CD1c-positive myeloid dendritic cell (primary cell): ENCODE results near the gene CXCL6.

ENCODE experiments used
- DNase-seq: peaks from one replicate; pipeline ENCODE4 v3.0.0-alpha.2; 2016; ENCODE audit errors: extremely low spot score

The CXCL6 gene

DNA sequence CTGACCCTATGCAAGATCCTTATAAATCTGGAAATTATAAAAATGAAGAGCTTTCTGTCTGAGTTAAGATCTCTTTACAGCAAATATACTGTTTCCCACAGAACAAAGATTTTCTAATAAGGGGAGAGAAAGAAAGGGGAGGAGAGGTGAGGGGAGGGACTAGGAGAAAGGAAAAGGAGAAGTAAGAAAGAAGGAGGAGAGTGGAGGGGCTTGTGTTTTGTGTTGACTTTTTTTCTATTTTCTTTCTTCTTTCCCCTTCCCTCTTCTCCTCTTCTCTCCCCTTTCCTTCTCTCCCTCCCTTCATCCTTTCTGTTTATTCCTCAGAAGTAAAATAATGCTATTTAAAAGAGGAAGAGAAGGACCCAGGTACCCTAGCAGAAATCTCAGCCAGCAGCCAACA lies 6.2 kb downstream of the CXCL6 start:
- no peak for DNase-seq

- DNase-seq: no peak
Measured at GRCh38 chr4:73843369-73843768, 6.9 kb downstream of the CXCL6 start.

DNA sequence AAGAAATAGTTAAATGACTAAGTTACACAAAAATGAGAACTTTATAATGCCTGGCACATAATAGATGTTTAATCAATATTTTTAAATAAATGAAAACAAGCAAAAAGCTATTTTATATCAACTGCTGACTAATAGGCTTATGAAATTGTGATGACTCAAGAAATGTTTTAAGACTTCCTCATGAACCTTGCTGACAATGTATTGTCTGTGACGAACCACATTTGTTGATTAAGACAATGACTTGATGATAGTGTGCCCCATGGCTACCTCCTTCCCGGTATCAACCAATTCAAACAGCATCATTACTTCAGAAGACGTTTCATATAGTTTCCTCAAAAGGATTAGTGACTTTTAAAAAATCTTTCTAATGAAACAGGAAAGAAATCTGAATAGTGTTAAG lies 7.9 kb downstream of the CXCL6 start:
- peak; percentile 55 for DNase-seq

DNA sequence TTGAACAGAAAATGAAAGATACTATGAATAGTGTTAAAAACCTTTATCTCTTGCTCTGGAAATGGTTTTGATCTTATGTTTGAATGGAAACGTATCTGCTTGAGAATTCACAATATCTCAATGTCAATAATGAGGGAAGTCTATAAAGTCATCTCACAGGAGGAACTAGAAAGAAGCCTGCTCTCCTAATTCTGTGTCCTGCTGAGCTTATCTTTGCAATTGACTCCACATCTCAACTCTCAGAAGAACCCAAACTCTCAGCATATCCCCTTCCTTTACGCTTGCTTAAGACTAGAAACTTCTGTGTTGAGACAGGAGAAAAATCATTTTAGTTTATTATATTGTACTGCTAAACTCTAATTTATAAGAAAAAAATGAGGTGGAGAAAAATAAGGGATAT lies 8.3 kb downstream of the CXCL6 start:
- DNase-seq: peak; percentile 24

- peak; percentile 46 for DNase-seq
Measured at GRCh38 chr4:73847526-73848182, 11.2 kb downstream of the CXCL6 start.

DNA sequence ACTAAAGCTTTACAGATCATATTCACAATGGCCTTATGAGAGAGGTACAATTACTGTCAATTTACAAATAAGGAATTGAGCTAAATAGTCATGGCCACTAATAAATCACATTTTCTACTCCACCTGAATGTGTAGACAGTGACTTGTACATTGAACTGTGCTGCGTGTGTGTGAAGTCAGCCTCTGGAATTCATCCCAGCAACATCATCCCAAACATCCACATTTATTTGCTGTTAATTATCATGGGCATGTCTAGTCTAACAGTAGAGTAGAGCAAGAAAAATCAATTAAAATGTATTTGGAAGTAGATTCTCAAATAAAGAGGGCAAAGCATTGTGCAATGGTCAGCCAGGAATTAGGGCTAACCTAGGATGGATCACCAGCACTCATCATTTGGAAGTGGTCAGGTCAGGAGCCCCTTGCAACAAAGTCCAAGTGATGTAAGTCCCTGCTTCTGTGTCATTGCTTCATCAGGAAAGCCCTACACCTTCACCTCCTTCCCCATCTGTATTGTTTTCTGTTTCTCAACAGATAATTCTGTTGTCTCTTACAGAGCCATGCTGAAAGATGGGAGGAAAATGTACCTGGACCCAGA lies 11.8 kb downstream of the CXCL6 start:
- DNase-seq: no peak

GRCh38 chr4:73850261-73850970 lies 13.9 kb downstream of the CXCL6 start:
- DNase-seq: no peak

- no peak for DNase-seq
Measured at GRCh38 chr4:73851293-73851692, 14.8 kb downstream of the CXCL6 start.

DNA sequence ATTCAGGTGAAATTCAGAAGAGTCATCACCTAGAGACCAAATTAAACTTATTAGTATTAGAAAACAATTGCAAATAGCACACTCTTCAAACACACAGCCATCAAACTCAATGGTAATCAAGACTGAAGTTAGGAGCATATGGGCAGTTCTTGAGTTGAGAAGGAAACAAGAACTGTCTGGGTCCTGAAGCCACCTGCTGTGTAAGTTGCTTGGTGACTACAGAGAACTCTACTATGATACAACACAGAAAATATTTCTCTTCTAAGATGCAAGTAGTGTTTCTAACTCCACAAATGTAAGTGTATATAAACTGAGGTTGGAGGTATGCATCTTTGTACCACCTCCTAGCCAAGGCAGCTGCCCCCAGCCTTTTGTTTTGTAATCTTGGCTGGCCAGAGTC lies 16.3 kb downstream of the CXCL6 start:
- DNase-seq: no peak

- DNase-seq: no peak
Measured at GRCh38 chr4:73853246-73853704, 16.8 kb downstream of the CXCL6 start, which contains the start of gene PF4V1. PF4V1 (plus strand) TSS chr4:73853296; CDS start chr4:73853363, 67 bp downstream.

GRCh38 chr4:73853718-73854473 lies 17.4 kb downstream of the CXCL6 start:
- no peak for DNase-seq

GRCh38 chr4:73855406-73855805 lies 18.9 kb downstream of the CXCL6 start:
- DNase-seq: no peak

GRCh38 chr4:73856518-73856917 lies 20.0 kb downstream of the CXCL6 start:
- no peak for DNase-seq

DNA sequence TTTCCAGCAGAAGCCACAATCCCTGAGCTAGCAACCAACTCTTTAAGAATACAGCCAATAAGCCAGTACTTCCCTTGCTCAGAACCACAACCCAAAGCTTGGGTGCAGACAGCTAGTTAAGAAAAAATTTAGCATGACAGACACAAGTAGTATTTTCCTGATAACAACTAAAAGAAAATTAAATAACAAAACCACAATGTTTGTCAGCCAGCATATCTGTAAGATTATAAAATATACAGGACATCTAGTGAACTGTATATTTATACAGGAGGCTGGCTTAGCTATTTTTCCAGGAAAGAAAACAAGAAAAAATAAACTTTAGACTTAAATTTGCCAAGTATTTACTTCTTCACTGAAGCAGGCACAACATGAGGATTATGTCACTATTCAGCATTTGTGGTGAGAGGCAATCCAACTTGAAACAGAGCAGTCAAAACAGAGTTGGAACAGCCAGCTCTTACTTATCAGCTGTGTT lies 23.2 kb downstream of the CXCL6 start:
- DNase-seq: no peak

GRCh38 chr4:73860181-73860580 lies 23.7 kb downstream of the CXCL6 start:
- DNase-seq: no peak

- peak; percentile 20 for DNase-seq
Measured at GRCh38 chr4:73860917-73861316, 24.4 kb downstream of the CXCL6 start.

DNA sequence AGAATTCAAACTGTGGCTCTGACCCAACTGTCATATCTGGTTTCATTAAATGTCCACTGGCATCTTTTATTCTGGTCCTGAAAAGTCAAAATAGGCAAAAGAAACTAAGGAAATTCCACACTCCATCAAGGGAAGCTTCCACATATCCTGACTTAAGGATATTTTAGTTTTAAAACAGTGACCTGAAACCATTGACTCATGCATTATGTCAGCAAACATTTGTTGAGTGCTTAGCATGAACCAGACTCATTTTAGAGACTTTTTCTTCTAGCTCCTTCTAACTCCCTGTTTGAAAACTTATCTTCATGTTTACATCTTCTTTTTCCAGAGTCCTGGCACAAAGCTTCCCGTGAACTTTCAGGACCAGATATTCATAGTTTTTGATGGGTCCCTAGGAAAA lies 25.8 kb downstream of the CXCL6 start:
- DNase-seq: no peak

GRCh38 chr4:73864365-73864764 lies 27.9 kb downstream of the CXCL6 start:
- DNase-seq: no peak

DNA sequence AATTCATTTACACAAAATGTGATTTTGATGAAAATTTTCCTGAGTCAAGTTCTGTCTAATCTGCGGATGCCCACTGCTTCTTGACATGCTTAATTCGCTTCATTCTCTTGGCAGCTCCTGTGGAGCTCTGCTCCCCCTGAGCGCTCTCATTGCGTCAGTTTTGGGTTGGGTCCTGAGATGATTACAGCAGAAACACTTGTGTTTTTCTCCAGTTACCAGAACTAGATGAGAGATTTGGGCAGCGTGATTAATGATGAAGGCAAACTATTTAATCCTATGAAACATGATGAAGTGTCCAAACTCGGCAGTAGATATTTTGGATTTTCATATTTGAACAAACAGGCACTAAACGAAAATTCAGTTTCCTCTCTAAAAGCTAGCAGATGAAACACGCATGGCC lies 28.5 kb downstream of the CXCL6 start:
- DNase-seq: no peak

DNA sequence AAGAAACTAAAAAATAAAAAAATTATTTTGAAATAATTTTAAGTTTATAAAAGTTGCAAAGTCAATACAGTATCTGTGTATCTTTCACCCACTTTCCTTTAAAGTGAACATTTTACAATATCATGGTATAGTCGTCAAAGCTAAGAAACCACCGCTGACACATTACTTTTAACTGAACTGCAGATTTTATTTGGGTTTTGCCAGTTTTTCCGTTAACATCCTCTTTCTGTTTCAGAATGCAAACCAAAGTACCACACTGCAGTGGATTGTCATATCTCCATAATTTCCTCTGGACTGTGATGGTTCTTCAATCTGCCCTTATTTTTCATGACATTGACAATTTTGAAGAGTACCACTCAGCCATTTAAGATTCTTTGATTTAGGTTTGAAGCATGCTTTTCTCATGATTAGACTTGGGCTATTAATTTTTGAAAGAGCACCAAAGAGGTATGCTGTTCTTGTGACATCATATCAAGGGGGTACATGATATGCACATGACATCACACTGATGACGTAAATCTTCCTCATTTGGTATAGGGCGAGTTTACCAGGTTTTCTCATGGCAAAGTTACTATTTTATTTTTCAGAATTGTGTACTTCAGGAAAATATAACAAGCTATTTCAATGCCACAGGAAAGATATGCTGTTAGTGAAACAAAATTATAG lies 29.1 kb downstream of the CXCL6 start:
- no peak for DNase-seq

DNA sequence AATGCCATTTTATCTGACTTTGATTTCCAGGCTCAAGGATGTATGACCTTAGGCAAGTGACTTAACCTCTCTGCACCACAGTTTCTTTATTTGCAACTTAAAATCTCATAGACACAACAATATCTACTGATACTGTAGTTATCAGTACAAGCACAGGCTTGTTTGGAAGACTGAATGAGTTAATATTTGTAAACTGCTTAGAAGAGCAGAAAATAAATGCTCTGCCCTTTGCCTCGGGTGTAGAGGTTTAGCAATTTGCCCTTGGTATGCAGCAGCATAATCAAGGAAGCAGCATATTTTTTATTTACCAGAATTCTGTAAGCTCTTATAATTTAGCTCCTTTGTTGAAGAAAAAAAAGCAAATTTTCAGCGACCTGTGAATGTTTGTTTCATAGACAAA lies 29.8 kb downstream of the CXCL6 start:
- DNase-seq: no peak

GRCh38 chr4:73867783-73868182 lies 31.3 kb downstream of the CXCL6 start:
- DNase-seq: no peak
